GM10248 (cell line): ENCODE data around the gene LRFN5.
"Not testable (repeated sequence)": the region's sequence is repeated elsewhere in the genome, so short reads cannot be mapped to it uniquely, and the experiment has no call there.

Source experiments
- CTCF ChIA-PET: fragments of 300-600 bp; sonication (Branson Sonifier 250); formaldehyde crosslinking; extraction: SDS; loops from one replicate; lab custom pipeline; 2021; ENCODE audit warnings: antibody characterized with exemption; lab: Yijun Ruan, JAX
- POLR2A ChIA-PET: fragments of 350-650 bp; sonication (Branson Sonifier 250); formaldehyde crosslinking; extraction: SDS; loops from one replicate; lab custom pipeline; 2020; ENCODE audit warnings: antibody characterized with exemption; lab: Yijun Ruan, JAX
- DNase-seq: peaks from one replicate; pipeline ENCODE4 v3.0.0; 2012; ENCODE audit errors: extremely low spot score
- CTCF ChIP-seq: IDR thresholded peaks from 2 replicates; pipeline ENCODE4 v1.5.1; 2012; ENCODE audit warnings: mild to moderate bottlenecking, low read depth; ENCODE audit errors: extremely low read depth, missing control alignments, control extremely low read depth

Gene LRFN5

GRCh38 chr14:41606532-41607303, at the start of gene LRFN5:
Gene LRFN5 (plus strand): TSS chr14:41606876.
- CTCF ChIA-PET, result no interaction called here
- no peak for DNase-seq
- POLR2A ChIA-PET, result no interaction called here
- TF ChIP-seq CTCF, result no peak

GRCh38 chr14:41558490-41558889, 48.2 kb upstream of the LRFN5 start:
- ChIA-PET POLR2A (no interaction called here), CTCF (interaction anchor here (2.4 kb wide), 1 partner anchor 14 kb away, joined by 8 read pairs; no protein-coding TSS in a partner anchor)
- DNase-seq, result no peak
- TF ChIP-seq CTCF, result no peak

GRCh38 chr14:41566864-41567263, 39.8 kb upstream of the LRFN5 start:
- DNase-seq, POLR2A ChIA-PET, CTCF ChIA-PET: not testable (repeated sequence)

- ChIA-PET POLR2A (no interaction called here), CTCF (no interaction called here)
- TF ChIP-seq CTCF, result no peak
- no peak for DNase-seq
These were observed 37.7 kb upstream of the LRFN5 start for GRCh38 chr14:41568979-41569378.

- CTCF ChIA-PET, result no interaction called here
- POLR2A ChIA-PET, result no interaction called here
These were observed 36.1 kb upstream of the LRFN5 start for GRCh38 chr14:41570415-41571155.

GRCh38 chr14:41586237-41586636, 20.4 kb upstream of the LRFN5 start:
- no peak for DNase-seq
- no peak for TF ChIP-seq CTCF
- POLR2A ChIA-PET, result no interaction called here
- CTCF ChIA-PET, result no interaction called here

More at GRCh38 chr14:41570415-41571155, 36.1 kb upstream of the LRFN5 start:
- no peak for DNase-seq
- no peak for TF ChIP-seq CTCF

GRCh38 chr14:41597647-41598046, 9.0 kb upstream of the LRFN5 start:
- ChIA-PET POLR2A (no interaction called here), CTCF (no interaction called here)
- TF ChIP-seq CTCF, result no peak
- DNase-seq, result no peak

- CTCF ChIA-PET, result interaction anchor here (1.4 to 1.8 kb wide), 2 partner anchors 9 to 27 kb away, joined by 4 to 13 read pairs; no protein-coding TSS in a partner anchor
- POLR2A ChIA-PET, DNase-seq: not testable (repeated sequence)
These were observed 6.8 kb upstream of the LRFN5 start for GRCh38 chr14:41599805-41600385.
